Activated CD4-positive, alpha-beta T cell treated with anti-CD3 and anti-CD28 coated beads for 24 hours (primary cell): ENCODE data around the gene TBCD.

Experiments used
- DNase-seq, 2 donors: peaks; one replicate each; pipeline ENCODE4 v3.0.0-alpha.2; 2020; ENCODE audit warnings: low read depth in 2 of 2

TBCD gene

DNA sequence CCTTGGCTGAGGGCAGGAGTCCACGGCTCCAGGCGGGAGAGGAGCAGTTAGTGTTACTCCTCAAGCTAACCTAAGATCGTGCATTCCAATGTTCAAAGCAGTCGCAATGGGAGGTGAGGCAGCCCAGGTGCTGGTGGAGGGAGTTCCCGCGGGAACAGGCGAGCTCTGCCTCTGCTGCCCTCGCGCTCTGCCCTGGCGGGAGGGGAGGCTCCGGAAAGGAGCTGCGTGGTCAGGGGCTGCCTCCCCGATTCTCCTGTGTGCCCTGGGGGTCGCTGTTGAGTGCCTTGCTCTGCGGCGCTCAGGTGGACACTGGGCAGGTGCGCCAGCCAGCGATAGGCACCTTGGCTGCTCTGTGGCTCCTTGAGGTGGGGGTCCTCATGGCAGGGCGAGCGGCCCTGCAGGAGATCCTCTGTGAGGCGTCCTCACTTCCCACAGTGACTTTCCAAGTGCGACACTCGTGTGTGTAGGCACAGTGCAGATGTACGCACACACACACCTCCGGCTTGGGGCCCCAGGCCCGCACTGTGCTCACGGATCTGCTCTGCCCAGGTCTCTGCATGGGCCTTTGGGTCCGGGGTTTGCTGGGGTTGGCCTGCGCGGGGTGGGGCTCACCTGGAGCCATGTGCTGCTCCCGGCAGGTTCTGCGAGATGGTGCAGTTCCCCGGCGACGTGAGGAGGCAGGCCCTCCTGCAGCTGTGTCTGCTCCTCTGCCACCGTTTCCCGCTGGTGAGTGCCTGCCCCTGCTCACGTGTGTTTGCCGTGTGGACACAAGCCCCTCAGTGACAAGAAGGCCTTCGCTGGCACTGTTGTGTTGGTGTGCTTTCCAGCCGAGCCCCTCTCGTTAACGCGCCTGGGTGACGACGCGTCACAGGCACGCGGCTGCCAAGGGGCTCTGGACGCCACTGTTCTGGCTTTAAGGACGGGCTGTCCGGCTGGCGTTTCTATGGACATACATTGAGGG lies 185.8 kb downstream of the TBCD start:
- no peak for DNase-seq

DNA sequence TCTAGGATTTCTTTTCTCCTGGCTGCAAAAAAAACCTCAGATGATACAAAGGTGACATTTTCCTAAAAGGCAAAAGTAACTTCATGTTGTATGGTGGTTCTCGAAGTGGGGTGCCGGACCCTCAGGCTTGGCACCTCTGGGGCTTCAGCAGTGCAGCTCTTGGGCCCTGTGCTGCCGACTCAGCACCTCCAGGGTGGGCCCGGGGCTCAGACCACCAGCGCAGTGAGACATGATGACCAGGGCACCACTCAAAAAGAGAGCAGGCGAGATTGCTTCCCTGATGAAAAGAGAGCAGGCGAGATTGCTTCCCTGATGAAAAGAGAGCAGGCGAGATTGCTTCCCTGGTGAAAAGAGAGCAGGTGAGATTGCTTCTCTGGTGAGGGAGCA lies 186.6 kb downstream of the TBCD start:
- DNase-seq, result no peak

DNA sequence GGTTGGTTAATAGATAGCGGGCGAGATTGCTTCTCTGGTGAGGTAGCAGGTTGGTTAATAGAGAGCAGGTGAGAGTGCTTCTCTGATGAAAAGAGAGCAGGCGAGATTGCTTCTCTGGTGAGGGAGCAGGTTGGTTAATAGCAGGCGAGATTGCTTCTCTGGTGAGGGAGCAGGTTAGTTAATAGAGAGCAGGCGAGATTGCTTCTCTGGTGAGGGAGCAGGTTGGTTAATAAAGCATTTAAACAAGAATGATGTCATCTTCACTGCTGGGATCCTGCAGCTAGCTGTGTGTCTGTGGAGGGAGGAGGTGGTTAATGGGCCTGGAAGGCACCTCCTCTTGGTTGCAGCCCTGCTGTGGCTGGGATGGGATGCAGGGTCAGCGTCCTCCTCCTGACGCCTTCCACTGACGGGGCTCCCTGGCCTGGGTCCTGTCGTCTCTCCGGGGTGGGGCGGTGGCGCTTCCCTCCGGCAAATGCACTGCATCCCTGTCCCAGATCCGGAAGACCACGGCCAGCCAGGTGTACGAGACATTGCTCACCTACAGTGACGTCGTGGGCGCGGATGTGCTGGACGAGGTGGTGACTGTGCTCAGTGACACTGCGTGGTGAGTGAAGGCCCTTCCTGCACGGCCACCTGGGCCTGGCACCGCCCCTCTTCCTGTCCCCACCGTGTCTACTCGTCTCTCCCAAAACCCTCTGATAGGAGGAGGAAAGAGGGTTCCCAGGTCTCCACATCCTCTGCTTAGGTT lies 187.2 kb downstream of the TBCD start:
- DNase-seq, result no peak

DNA sequence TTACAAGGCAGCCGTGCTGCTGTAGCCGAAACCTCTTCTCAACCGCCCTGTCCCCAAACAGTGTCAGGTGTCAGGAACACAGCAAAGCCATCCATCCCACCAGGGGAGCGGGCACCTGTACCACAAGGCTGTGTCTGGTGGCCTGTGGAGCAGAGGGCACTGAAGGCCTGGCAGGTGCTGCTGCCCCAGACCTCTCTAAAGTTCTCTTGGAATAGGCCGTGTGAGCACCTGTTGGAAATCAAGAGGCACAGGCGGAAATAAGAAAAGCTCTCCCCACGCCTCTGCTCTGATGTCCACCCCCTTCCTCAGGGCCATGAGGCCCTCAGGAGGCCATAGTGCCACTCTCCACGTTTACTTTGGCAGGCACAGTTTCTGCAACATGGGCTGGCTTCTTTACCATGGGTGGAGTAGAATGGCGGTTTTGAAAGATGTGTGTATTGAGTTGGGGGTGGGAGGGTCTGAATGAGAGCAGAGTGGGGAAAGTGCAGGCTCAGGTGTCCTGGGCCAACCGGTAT lies 187.8 kb downstream of the TBCD start:
- DNase-seq, result no peak

DNA sequence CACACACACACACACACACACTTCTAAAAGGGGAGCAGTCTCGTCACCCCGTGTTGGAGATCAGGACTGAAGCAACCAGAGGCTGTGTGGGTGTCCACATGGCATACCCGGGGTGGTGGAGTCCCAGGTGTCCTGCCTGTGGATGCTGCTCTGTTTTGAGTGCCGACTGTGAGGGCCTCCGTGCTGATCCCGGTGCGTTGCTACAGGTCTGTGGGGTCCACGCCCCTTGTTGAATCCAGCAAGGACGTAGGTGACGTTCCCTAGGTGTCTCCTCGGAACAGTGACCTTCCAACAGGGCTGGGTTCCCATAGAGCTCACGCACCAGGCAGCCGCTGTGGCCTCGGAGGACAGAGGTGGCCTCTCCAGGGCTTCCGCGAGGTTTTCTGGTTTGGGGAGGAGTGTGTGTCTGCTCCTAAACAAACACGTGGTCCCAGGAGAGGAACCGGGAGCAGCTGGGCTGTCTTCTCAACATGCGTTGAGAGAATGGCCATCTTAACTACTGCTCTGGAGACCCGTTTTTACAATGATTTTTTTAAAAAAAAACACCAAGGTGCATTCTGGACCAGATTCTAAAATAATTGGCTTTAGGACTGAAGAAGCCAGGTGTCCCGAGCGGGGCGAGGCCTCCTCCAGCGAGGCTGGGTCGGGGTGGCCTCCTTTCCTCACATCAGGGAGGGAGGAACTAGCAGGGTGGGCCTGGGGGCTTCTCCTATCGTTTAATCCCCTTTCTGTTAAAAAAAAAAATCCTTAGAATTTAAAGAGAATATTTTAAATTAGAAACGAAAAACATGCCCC lies 188.6 kb downstream of the TBCD start:
- DNase-seq, result no peak

DNA sequence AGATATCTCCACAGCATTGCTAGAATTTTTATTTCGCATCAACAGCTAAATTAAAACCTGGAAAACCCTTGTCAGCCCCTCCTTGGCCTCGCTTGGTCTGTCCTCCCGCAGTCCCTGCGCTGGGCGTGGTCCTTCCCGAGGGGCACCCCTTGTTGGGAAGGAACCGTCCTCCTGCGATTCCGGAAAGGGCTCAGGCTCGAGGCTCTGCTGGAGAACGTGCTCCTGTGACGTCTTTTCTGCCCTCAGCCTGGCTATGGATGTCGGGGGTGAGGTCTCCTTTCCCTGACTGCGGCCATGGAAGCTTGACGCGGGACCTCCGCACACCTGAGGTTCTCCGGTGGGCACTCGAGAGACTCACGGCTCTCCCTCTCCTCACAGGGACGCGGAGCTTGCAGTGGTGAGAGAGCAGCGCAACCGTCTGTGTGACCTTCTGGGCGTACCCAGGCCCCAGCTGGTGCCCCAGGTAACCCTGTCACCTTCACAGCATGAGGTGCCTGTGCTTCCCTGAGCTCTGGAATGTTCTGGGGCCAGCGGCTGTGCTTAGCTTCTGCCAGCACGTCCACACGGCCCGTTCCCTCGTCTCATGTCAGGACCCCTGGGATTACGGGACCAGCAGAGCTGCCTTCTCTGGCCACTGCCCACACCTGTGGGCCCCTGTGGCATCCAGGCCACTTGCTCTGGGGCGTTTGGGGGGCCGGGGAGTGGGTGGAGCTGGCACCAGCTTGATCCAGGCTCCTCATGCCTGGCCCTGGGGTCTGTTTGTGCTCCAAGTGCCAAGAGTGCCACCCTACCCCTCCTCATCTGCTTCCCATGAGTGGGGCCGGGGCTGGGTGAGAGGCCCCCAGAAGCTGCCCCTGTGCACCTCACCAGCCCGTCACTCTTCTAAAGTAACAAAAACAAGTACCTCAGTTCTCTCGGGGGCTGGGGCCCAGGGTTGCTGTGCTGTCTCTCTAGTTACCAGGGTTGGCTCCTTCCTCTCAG lies 189.4 kb downstream of the TBCD start:
- DNase-seq, result no peak

DNA sequence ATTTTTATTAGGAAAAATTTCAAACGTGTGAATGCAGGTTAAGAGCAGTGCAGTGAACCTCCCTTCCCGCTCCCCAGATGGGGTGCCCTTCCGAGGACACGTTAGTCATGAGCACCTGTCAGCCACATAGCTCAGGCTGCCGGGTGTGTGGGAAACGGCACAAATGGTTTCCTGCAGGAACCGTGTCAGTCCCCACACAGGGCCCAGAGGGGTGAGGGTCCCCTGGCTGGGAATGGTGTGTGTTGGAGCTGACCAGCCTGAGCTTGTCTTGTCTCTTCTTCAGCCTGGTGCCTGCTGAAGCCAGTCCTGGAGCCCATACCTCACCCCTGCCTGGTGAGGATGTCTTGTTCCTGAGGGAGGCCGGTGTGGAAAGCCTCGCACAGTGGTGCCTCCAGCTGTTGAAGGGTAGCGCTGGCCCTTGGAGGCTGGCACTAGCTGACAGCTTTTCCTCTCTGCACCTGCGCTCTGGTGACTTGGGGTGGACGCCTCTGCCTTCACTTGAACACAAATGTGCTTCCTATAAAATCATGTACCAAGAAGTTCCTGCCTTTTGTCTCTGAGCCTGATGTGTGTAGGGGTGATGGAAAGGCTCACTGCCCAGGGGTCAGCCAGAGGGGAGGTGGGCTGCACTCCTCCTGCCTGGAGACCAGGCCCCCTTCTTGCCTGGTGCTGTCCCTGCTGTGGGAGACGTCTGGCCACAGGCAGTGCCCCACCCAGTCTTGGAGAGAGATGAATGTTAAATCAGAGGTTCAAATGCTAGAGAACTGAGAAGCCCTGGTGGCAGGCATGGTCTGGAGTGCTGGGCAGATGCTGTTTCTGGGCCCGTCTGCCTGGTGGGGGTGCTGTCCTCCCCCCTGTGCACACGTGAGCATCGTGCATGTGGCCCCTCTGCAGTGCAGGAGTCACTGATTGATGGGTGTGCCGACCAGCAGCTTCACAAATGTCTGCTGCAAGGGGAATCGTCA lies 190.6 kb downstream of the TBCD start:
- no peak for DNase-seq

DNA sequence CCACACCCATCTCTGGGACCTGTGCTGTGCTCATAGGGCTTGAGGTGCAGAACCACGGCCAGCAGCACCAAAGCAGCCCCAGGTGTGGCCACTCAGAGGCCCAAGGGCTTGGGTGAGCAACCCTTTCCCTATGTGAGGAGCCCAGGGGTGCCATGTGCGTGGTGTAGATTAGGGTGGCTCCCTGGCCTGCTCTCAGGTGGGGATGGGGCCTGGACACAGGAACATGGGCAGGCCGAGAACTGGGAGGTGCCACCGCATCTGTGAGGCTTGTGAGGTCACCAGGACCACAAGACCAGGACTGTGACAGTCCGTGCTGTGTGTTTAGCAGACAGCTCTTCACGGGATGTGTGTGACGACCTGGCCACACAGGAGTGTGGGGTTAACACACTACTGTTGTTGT lies 191.5 kb downstream of the TBCD start:
- DNase-seq, result no peak

DNA sequence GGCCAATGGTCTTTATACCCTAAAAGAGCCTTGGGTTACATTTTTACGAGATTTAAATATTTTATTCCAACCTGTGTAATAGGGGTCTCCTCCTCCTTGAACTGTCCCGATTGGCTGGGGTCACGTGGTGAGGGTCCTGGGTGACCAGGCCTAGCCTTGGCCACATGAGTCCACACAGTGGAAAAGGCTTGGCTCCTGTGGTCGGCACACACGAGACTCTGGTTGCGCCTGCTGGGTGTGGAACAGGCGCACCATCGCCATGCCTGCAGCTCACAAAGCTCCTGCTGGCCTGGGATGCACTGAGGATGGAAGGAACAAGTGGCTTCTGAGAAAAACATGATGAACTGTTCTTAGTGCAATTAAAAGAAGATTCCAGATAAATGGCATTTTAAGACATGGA lies 191.9 kb downstream of the TBCD start:
- DNase-seq, result no peak

DNA sequence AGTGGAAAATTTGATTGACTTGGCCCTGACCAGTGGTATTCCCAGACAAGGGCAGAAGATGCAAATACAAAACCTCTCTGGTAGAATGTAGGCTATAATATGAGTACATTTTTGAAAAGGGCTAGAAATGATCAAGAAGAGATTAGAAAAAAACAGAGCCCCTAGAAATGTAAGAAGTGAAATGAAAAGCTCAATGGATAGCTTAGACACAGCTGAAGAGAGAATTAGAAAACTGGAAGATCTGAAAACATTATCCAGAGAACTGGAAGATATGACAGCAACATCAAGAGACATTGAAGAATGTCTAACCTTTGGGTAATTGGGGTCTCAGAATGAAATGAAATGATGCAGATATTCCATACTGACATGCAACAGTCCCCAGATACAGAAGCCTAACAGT lies 193.1 kb downstream of the TBCD start:
- DNase-seq, result no peak

DNA sequence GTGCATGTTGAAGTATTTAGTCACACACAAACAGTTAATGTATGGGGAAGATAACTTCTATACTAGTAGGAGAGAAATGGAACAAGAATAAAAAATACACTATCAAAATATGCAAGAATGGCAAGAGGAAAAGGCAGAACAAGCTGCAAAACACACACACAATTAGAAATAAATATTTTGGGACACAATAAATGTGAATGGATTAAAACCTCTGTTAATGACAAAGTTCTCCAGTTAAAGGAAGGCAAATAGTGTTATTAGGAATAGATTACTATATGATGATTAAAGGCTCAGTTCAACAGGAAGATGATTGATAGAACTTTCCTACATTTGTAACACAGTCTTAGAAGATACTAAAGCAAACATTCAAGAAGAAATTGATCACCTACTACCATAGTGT lies 194.2 kb downstream of the TBCD start:
- DNase-seq, result no peak

DNA sequence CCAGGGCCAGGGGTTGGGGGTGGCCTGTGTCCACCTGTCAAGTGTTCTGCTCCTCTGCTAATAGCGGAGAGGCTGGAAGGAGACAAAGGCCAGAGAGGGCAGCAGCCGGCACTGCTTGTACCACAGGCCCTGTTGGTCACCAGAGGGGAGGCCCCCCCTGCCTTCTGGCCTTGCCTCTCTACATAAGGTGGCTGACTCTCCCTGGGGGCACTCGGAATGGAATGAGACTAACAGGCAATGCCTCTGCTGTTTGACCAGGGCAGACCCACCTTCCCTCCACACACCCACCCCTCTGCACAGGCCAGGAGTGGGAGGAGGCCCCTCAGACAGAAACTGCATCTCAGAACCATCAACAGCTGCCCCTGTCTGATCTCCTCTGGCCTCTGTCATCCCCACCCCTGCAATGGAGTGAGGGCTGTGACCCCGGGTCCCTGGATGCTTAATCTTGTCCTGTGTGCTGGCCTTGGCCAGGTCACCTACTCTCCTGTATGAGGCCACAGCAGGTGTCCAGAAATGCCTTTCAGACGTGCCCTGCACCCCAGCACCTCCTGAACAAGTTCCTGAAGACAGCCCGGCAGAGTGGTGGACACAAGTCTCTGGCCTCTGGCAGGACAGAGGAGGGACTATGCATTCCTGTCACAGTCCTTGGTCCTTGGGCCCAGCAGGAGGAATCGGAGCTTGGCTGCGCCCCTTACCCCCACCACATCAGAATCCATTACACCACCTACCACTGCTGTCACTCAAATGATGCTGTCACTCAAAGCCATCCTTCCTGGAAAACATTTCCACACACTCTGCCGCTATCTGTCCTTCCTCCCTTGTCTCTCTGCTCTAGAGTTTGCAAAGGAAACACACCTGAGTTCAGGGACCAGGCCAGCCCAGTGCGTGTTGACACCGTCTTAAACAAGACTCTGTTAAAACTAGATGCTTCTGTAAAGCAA lies 195.5 kb downstream of the TBCD start:
- DNase-seq, result no peak

DNA sequence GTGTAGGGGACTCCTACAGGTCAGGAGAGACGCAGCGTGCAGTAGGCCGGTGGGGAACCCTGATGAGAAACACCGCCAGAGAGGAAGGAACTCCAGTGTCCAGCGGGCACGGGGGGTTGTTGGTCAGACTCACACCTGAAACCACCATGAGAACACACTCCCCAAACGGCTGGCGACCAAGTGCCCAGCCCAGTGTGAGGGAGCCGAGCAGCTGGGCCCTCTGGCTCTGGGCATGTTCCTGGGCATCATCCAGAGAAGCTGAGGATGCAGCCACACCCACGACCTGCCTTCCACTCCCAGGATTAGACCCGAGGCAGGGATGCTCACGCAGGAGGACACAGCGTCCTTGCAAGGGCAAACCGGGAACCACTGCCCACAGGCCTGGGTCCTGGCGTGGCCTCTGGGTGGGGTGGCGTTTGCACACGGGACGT lies 196.2 kb downstream of the TBCD start:
- DNase-seq, result no peak

DNA sequence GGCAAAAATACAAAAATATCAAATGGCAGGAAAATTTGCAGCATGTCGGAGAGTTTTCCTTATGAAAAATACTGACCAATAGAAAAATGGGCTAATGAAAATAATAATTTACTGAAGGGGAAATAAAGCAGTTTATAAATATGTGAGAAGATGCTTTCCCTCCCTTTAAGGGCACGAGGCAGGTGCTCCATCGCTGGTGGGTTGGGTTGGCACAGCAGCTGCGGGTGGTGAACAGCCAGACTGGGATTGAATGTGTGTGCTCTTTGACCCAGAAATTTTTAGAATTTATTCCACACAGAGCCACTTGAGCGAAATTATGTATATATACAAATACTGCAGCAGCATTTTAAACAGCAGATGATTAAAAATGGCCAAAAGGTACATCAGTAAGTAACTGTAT lies 197.1 kb downstream of the TBCD start:
- no peak for DNase-seq

DNA sequence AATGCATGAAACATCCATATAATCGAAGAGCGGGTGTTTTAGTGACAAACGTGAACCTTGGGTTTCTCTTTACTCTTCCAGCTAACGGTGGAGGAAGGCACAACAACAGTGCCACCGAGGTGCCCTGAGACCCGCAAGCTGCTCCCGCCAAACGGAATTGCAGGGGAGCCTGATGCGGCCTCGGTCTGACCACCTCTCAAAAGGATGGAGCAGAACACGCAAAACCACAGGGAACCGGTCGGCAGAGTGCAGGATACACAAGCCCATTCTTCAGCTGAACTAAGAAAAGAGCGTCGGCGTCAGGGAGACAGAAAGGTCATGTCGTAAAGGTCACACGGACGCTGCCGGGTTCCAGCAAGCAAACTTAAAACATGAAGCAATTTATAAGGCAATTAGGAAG lies 197.5 kb downstream of the TBCD start:
- DNase-seq, result no peak

DNA sequence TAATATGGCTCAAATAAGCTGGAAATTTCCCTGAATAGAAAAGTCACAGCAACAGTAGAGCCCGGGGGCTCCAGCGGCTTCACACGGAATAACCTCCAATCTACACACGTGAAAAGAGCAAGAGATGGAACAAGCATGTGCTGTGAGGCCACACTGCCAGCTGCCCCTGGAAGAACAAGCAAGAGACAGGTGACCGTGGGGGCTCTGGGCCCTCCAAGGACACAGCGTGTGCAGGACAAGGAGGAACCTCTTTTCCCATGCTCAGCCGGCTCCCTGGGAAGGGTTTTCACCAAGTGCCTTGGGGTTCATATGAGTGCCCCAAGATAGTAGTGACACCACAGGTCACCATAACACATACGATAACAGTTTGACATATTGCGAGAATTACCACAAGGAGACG lies 198.1 kb downstream of the TBCD start:
- no peak for DNase-seq

DNA sequence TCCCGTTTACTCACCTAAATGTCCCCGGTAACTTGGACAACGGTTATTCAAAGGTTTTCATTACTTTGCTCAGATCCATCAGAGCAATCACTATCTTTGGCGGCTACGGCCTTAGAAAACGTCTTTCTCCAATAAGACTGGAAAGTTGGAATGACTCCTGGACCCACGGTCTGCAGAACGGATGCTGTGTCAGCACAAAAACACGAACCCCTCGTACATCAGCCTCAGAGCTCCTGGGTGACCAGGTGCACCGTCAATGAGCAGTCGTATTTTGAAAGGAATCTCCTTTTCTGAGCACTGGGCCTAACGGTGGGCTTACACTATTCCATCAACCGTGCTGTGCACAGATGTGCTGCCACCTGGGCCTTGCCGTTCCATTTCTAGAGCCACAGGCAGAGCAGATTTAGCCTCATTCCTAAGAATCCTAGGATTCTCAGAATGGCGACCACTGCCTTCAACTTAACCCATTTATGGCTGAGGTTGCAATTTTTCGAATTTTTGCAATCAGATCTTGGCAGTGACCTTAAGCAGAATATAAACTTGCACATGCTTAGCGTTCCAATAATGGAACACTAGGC lies 198.7 kb downstream of the TBCD start:
- DNase-seq, result no peak

DNA sequence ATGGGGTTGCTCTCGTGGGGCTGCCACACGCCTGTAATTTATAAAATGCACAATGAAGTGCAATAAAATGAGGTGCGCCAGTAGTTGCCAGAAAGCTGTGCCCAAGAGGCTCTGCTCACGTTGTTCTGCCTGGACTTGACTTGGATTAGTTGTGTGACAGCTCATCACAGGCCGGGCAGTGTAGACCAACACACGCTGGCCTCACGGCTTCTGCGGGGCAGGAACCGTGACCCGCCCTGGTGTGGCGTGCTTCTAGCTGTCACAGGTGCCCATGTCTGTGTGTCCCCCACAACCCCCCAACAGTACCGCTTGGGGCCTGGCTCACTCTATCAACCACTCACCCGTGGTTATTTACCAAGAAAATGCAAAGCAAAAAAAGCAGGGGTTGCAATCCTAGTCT lies 200.2 kb downstream of the TBCD start:
- no peak for DNase-seq
